DLD1 (cell line): Measurements from ENCODE around the gene LDB3.

Experiments
- in situ Hi-C: cut with HindIII; loops from 2 replicates; pipeline ENCODE4 v1.10.0; 2017; ENCODE audit warnings: low sequenced_read_pairs

LDB3 gene

GRCh38 chr10:86705139-86705538 is 36.8 kb downstream of the LDB3 start:
- in situ Hi-C loops, result no loop called here

DNA sequence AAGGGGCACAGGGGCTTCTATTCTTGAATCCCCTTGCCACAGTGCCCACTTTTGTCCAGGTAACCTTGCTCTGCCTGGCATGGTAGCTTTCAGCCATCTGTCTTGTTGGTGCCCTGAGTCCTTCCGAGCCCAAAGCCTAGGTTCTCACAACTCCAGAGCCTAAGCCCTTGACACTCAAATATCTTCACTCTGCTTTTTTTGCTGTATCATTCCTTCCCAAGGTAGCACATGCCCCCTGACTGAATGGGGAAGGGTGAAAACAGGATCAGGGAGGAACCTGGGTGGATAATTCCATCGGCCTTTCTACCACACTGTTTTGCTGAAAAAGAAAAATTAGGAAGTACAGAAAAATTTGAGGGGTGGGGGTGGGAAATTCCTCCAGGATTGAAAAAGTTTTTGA is 37.6 kb downstream of the LDB3 start:
- in situ Hi-C loops, result no loop called here

- in situ Hi-C loops, result no loop called here
Measured at GRCh38 chr10:86706401-86706841, 38.1 kb downstream of the LDB3 start.

- in situ Hi-C loops, result no loop called here
Measured at GRCh38 chr10:86706977-86707376, 38.7 kb downstream of the LDB3 start.

DNA sequence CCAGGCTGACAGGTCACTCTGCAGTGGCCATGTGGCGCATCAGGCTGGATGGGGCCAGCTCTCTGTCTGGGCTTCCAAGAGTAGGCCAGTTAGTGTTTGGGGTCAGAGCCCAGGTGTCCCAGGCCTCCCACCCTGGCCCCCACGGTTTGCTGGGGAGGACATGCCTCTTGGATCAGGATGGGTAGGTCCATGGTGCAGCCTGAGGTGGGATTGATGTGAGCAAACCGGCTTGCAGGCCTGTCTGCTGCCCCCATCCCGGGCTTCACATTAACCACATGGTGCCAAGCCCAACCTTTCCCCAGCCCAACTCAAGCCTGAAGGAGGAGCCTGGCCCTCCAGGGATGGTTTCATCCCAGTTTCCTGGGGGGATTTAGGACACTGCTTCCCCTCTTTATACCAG is 39.2 kb downstream of the LDB3 start:
- in situ Hi-C loops, result no loop called here

- in situ Hi-C loops, result no loop called here
Measured at GRCh38 chr10:86708068-86708782, 39.9 kb downstream of the LDB3 start.

DNA sequence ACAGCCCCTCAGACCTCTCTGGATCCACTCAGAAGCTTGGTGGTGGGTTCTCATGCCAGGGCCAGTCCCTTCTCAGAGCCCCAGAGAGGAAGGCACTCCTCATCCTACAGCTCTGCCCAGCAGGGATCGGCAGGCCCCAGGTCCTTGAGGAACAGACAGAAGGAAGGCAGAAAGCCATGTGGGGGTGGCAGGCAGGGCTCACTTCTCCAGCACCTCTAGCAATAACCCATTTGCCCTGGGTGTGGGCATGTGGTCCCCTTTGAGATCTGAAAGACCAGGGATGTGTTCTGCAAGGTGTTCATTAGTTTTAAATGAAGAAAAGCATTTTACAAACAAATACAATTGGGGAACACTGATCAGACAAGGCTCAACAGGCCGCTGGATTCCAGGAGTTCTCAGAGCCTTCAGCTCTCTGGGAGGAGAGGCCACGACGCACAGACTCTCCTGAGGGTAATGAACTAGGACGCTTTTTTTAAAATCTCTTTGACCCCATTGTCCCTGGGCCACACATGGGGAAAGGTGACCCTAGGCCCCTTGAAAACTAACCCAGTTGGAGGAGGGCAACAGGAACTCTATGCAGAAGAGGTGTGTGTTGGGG is 40.6 kb downstream of the LDB3 start:
- in situ Hi-C loops, result no loop called here

DNA sequence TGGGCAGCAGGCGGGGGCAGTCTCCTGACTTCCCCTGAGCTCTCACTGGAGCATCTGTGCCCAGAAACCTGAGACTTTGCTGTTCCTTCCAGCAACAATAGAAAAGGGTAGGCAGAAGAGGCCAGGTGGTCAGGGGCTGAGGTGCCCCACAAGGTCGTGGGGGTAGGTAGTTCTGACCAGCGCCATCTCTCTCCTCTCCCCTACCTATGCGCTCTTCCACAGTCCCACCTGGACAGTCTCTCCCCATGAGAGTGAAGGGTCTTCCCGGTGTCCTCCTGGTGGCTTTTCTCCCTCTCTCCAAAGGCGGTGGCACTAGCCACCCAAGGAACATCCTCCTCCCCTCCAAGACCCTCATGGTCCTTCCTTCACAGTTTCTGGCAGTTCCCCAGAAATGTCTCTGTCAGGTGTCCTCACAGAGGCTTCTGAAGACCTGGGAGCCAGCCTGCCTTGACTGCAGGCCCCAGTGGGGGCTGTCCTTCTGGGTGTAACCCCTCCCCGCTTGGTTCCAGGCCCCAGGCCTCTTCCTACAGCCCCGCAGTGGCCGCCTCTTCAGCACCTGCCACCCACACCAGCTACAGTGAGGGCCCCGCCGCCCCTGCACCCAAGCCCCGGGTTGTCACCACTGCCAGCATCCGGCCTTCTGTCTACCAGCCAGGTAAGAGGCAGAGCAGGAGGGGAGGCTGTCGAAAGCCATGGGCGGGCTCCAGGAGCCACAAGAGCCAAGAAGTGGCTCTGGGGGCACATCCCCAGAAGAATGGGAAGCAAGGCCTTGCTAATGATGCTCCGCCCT is 41.3 kb downstream of the LDB3 start:
- in situ Hi-C loops, result no loop called here

DNA sequence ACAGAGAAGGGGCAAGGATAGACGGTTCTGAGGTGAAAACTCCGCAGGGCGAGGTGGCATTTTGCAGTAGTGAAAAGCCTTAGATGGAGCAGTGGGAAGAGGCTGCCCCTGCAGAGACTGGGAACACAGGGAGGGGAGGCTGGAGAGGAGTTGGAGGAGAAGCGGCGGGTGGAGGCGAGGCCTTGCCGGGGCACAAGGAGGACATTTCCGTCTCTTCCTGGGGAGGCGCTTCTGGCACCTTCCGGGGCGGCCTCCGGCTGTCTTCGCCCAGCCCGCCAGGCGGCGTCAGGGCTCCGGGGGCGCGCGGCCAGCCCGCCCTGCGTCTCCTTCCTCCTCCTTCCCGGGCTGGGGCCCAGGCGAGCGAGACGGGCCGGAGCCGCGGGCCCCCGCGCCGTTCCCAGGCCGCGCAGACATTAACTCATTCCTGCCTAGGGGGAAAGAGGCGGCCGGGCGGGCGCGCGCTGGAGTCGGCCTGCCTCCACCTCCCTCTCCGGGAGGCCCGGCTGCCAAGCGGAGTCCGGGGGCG is 42.7 kb downstream of the LDB3 start:
- in situ Hi-C loops, result no loop called here

GRCh38 chr10:86711513-86712316 is 43.4 kb downstream of the LDB3 start:
- in situ Hi-C loops, result no loop called here

- in situ Hi-C loops, result no loop called here
Measured at GRCh38 chr10:86712317-86712707, 44.0 kb downstream of the LDB3 start.

GRCh38 chr10:86715156-86715795 is 47.0 kb downstream of the LDB3 start:
- in situ Hi-C loops, result no loop called here

DNA sequence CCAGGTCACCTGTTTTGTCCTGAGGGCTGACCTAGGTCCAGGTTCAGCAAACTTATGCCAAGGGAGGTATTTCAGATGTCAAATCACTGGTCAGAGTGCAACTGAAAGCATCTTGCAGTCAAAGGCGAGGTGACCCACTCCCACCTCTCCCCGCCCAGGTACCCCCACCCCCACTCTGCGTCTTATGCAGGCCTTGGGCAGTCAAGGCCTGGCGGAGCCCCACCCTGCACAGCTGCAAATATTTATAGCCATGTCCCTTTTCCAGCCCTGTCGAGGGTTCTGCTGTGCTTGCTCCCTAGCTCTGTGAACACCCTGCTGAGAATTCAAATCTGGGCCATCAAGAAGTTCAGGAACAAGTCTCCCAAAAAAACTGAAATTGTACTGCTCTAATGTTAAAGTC is 47.5 kb downstream of the LDB3 start:
- in situ Hi-C loops, result no loop called here

DNA sequence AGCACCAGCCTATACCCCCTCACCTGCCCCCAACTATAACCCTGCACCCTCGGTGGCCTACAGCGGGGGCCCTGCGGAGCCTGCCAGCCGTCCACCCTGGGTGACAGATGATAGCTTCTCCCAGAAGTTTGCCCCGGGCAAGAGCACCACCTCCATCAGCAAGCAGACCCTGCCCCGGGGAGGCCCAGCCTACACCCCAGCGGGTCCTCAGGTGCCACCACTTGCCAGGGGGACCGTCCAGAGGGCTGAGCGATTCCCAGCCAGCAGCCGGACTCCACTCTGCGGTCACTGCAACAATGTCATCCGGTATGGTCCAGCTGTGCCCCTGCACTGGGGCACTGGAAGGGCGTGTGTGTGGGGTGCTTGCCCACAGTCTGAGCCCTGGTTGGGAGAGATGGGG is 48.2 kb downstream of the LDB3 start:
- in situ Hi-C loops, result no loop called here

DNA sequence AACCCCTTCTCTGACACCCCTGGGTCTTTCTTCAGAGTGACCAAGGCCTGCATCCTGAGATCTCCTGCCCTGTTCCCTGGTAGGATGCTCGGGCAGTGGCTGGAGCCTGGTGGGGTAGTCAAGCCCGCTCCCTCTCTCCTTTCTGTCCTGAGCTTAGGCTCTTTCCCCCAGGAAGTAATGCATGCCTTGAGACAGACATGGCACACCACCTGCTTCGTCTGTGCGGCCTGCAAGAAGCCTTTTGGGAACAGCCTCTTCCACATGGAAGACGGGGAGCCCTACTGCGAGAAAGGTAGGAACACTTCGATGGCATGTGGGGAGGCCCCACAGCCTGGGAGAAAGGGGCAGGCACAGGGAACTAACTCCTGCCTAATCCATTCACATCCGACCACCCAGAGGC is 50.2 kb downstream of the LDB3 start:
- in situ Hi-C loops, result no loop called here

- in situ Hi-C loops, result no loop called here
Measured at GRCh38 chr10:86721232-86721631, 52.9 kb downstream of the LDB3 start.

- in situ Hi-C loops, result no loop called here
Measured at GRCh38 chr10:86723009-86723408, 54.7 kb downstream of the LDB3 start.

GRCh38 chr10:86724445-86724844 is 56.1 kb downstream of the LDB3 start:
- in situ Hi-C loops, result no loop called here

- in situ Hi-C loops, result no loop called here
Measured at GRCh38 chr10:86725980-86726676, 57.8 kb downstream of the LDB3 start.

DNA sequence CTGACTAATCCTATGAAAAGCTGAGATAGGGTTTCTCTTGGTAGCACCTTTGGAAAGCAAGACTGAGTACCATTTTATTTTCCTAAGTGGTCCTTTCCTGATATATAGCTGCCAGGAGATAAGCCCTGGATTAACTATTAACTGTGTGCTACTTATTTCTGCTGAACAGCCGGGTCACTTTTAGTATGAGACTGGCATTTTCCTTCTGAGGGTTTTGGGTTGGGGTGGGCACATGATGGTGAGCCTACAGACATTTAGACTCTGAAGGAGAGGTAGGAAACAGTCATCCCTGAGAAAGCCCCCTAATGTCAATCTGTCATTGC is 58.3 kb downstream of the LDB3 start:
- in situ Hi-C loops, result no loop called here
